K562 (cell line): ENCODE results near the gene SCARF2. TPM values are rescaled to one million over a fixed set of nuclear protein-coding genes. Genes with fewer than 3 reads are reported as not detected.

ENCODE experiments used
- DLX4 ChIP-seq: fragments of 250-450 bp; sonication (Bioruptor Pico); IDR thresholded peaks from 2 replicates; pipeline ENCODE4 v1.6.1; 2021; ENCODE audit warnings: mild to moderate bottlenecking
- ELK1 ChIP-seq: sonication (generic); formaldehyde crosslinking; IDR thresholded peaks from 2 replicates; pipeline ENCODE4 v1.8.1; 2022; ENCODE audit warnings: missing genetic modification reagents
- ETV6 ChIP-seq, 3 experiments: fragments of 150-350 bp in 1 of 3; sonication (generic) in 1 of 3; formaldehyde crosslinking in 1 of 3; IDR thresholded peaks; 2 replicates each; pipeline versions ENCODE4 v1.6.1 to v1.8.0; 2014 to 2022; ENCODE audit warnings: borderline replicate concordance in 2 of 3, low read depth in 2 of 3, antibody characterized with exemption in 1 of 3, low read length in 1 of 3, mild to moderate bottlenecking in 1 of 3, missing genetic modification reagents in 1 of 3
- GATAD2B ChIP-seq: fragments of 450-650 bp; IDR thresholded peaks from 2 replicates; pipeline ENCODE4 v1.6.1; 2017; ENCODE audit warnings: mild to moderate bottlenecking, borderline replicate concordance
- JUN ChIP-seq, 2 experiments: sonication (generic) in 1 of 2; formaldehyde crosslinking in 1 of 2; IDR thresholded peaks; 2 replicates each; pipeline versions ENCODE4 v1.6.1 to v1.8.0; 2012 to 2022; ENCODE audit warnings: borderline replicate concordance in 2 of 2, mild to moderate bottlenecking in 2 of 2, improper control_type of control experiment in 1 of 2, low read depth in 1 of 2, low read length in 1 of 2, missing genetic modification reagents in 1 of 2
- NR4A1 ChIP-seq, 2 experiments: fragments of 250-450 bp in 1 of 2; fragments of 450-650 bp in 1 of 2; sonication (Bioruptor Pico) in 1 of 2; IDR thresholded peaks; 2 replicates each; pipeline versions ENCODE4 v1.4.0 to v1.6.1; 2016 to 2020; ENCODE audit warnings: mild to moderate bottlenecking in 2 of 2, missing compliant biosample characterization in 1 of 2, missing genetic modification characterization in 1 of 2, moderate library complexity in 1 of 2
- PBX2 ChIP-seq, 2 experiments: IDR thresholded peaks in 1 of 2; conservative IDR thresholded peaks in 1 of 2; 2 replicates each; pipeline ENCODE4 v1.6.1; 2016; ENCODE audit warnings: low read depth in 2 of 2, mild to moderate bottlenecking in 1 of 2, missing compliant biosample characterization in 1 of 2, missing genetic modification characterization in 1 of 2, moderate library complexity in 1 of 2
- PRMT5 ChIP-seq: sonication (generic); formaldehyde crosslinking; IDR thresholded peaks from 2 replicates; pipeline ENCODE4 v1.5.0; 2020; ENCODE audit warnings: missing genetic modification reagents
- RB1 ChIP-seq: fragments of 450-650 bp; IDR thresholded peaks from 2 replicates; pipeline ENCODE4 v1.6.1; 2017; ENCODE audit warnings: low read depth, mild to moderate bottlenecking
- TFAP4 ChIP-seq: sonication (generic); formaldehyde crosslinking; IDR thresholded peaks from 2 replicates; pipeline ENCODE4 v1.8.0; 2022; ENCODE audit warnings: missing genetic modification reagents, mild to moderate bottlenecking, moderate library complexity, borderline replicate concordance
- TSC22D4 ChIP-seq: fragments of 450-650 bp; IDR thresholded peaks from 2 replicates; pipeline ENCODE4 v1.6.1; 2016; ENCODE audit warnings: missing genetic modification characterization, missing biosample characterization, control low read depth
- ZC3H4 ChIP-seq: sonication (generic); formaldehyde crosslinking; IDR thresholded peaks from 2 replicates; pipeline ENCODE4 v1.9.0; 2021; ENCODE audit warnings: missing genetic modification reagents, borderline replicate concordance
- ZNF282 ChIP-seq: sonication (generic); formaldehyde crosslinking; IDR thresholded peaks from 2 replicates; pipeline ENCODE4 v1.8.1; 2023; ENCODE audit warnings: missing genetic modification reagents
- ZNF408 ChIP-seq: fragments of 250-450 bp; sonication (Bioruptor Pico); IDR thresholded peaks from 2 replicates; pipeline ENCODE4 v1.4.0; 2020; ENCODE audit warnings: low read depth, mild to moderate bottlenecking, moderate library complexity
- ZNF639 ChIP-seq, 2 experiments: fragments of 200-800 bp in 1 of 2; sonication (Bioruptor generic) in 1 of 2; sonication (generic) in 1 of 2; formaldehyde crosslinking in 1 of 2; IDR thresholded peaks in 1 of 2; conservative IDR thresholded peaks in 1 of 2; 2 replicates each; pipeline versions ENCODE4 v1.5.0 to v1.6.1; 2016 to 2020; ENCODE audit warnings: missing compliant biosample characterization in 1 of 2, missing genetic modification characterization in 1 of 2, missing genetic modification reagents in 1 of 2
- polyA plus RNA-seq, 8 experiments: library from polyadenylated mRNA; depleted of rRNA in 4 of 8; stranded (reverse) in 5 of 8; unstranded in 3 of 8; fragments of >200 nt; fragmentation: Nextera tagmentation in 2 of 8; fragmentation: Illumina TruSeq in 1 of 8; extraction: Ambion mirVana in 2 of 8; extraction: Trizol in 1 of 8; gene quantifications; 2 replicates each; pipeline versions ENCODE4 v1.2.1 to v1.2.3, GENCODE V29; 2011 to 2014; ENCODE audit warnings: inconsistent platforms in 1 of 8, missing spikeins in 1 of 8
- total RNA-seq, 7 experiments: library from RNA; depleted of rRNA in 6 of 7; stranded (reverse); fragments of >200 nt in 6 of 7; fragmentation: Illumina TruSeq in 2 of 7; extraction: Trizol in 2 of 7; gene quantifications; 2 replicates each; pipeline versions ENCODE4 v1.2.1 to v1.2.3, GENCODE V29; 2011 to 2021; ENCODE audit warnings: low replicate concordance in 1 of 7

SCARF2 gene
- total and polyA plus RNA-seq, 9 of the 15 experiments (the other 6 are each of a cell fraction or from before 2014, with no cell fraction given), result 0.06 to 0.32 (median 0.21) TPM; not detected in 5

GRCh38 chr22:20440637-20441591, 3.3 kb upstream of the SCARF2 start (continued):
- TF ChIP-seq NR4A1 (CRISPR knock-in tag; IDR thresholded peaks at IDR 0.05) (0 out of 2 replicates have a peak, but pooled peaks have one; percentile 10), NR4A1 (tag; IDR thresholded peaks at IDR 0.05) (no peak), ZNF639 (CRISPR knock-in tag; conservative IDR thresholded peaks at IDR 0.05 in 1 of 2, IDR thresholded peaks at IDR 0.05 in 1 of 2) (peak in 1 of 2 experiments; percentile 56; a peak in 1 of 4 replicates), TSC22D4 (0 out of 2 replicates have a peak, but pooled peaks have one; percentile 43), ZC3H4 (CRISPR knock-in tag) (peak; percentile 42), ETV6 (IDR thresholded peaks at IDR 0.05; ENCODE audit: borderline replicate concordance in 1 of 2, low read depth in 2 of 2, low read length in 1 of 2) (no peak), ETV6 (CRISPR knock-in tag; IDR thresholded peaks at IDR 0.05; ENCODE audit: borderline replicate concordance) (0 out of 2 replicates have a peak, but pooled peaks have one; percentile 62), ELK1 (CRISPR knock-in tag) (0 out of 2 replicates have a peak, but pooled peaks have one; percentile 22), ZNF282 (CRISPR knock-in tag) (0 out of 2 replicates have a peak, but pooled peaks have one; percentile 22), RB1 (no peak), GATAD2B (no peak), PRMT5 (0 out of 2 replicates have a peak, but pooled peaks have one; percentile 25), DLX4 (CRISPR knock-in tag) (0 out of 2 replicates have a peak, but pooled peaks have one; percentile 18), TFAP4 (CRISPR knock-in tag) (0 out of 2 replicates have a peak, but pooled peaks have one; percentile 32), ZNF408 (CRISPR knock-in tag) (no peak), JUN (IDR thresholded peaks at IDR 0.05; ENCODE audit: borderline replicate concordance, low read depth, low read length) (no peak), JUN (CRISPR knock-in tag; IDR thresholded peaks at IDR 0.05; ENCODE audit: borderline replicate concordance) (no peak), PBX2 (CRISPR knock-in tag; IDR thresholded peaks at IDR 0.05; ENCODE audit: low read depth) (no peak), PBX2 (tag; conservative IDR thresholded peaks at IDR 0.05; ENCODE audit: low read depth) (no peak)
